ENCODE results near the gene UBC.

Gene UBC

GRCh38 chr12:124929649-124930419, 15.4 kb upstream of the UBC start:
- DNase-seq, result peak; percentile 17

GRCh38 chr12:124928912-124929530, 14.6 kb upstream of the UBC start:
- peak; percentile 59 for DNase-seq

- peak; percentile 77 for DNase-seq
Measured at GRCh38 chr12:124928095-124928911, 13.9 kb upstream of the UBC start.

DNA sequence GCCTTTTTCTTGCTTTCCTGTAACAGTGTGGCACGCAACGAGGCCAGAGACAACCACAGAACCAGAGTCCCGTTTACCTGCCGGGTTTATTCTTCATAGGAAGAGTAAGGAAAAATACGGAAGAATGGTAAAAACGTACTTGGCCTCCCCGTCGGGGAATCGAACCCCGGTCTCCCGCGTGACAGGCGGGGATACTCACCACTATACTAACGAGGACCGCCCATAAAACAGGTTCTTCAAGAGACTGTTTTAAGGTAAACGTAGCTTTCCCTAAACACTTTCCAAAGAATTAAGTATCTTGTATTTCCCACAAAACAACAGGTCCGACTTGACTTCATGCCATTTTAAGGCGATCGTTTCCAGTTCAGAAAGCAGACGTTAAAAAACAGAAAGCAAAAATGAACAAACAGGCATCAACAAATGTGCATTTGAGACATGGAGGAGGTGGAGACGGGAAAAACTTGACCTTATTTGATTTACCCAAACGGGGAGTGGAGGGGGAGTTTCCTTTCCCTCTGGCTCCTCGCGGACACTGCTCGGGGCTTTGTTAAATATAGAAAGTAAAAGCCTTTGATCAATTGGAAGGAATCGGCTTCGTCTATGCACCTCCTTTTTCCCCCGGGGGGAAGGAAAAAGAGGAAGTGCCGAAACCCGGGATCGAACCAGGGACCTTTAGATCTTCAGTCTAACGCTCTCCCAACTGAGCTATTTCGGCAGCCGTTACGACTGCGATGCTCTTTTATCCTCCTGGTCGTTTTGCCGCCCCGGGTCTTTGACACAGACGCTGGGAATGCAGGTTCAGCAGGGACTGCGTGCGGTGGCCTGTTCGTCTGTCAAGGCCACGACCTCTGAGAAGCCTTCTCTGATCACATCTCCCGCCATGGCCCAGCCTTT, 13.0 kb upstream of the UBC start:
- peak; percentile 96 for DNase-seq

GRCh38 chr12:124925782-124926181, 11.3 kb upstream of the UBC start:
- peak; percentile 28 for DNase-seq

DNA sequence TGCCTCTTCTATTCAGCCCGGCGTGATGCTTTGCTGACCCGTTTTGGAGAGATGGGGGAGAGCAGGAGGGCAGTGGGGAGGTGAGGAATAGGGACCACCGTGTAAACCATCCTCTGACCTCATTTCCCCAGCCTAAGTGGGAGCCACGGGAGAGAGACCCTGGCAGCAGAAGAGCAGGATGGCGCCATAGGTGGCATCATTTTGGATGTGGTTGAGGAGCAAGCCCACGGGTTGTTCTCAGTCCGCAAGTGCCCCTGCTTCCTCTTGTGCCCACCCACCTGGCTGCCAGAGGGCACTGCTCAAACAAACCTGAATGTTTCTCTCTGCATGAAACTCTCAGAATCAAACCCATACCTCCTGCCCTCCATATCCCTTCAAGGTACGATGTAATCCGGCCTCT, 10.7 kb upstream of the UBC start:
- peak; percentile 51 for DNase-seq

DNA sequence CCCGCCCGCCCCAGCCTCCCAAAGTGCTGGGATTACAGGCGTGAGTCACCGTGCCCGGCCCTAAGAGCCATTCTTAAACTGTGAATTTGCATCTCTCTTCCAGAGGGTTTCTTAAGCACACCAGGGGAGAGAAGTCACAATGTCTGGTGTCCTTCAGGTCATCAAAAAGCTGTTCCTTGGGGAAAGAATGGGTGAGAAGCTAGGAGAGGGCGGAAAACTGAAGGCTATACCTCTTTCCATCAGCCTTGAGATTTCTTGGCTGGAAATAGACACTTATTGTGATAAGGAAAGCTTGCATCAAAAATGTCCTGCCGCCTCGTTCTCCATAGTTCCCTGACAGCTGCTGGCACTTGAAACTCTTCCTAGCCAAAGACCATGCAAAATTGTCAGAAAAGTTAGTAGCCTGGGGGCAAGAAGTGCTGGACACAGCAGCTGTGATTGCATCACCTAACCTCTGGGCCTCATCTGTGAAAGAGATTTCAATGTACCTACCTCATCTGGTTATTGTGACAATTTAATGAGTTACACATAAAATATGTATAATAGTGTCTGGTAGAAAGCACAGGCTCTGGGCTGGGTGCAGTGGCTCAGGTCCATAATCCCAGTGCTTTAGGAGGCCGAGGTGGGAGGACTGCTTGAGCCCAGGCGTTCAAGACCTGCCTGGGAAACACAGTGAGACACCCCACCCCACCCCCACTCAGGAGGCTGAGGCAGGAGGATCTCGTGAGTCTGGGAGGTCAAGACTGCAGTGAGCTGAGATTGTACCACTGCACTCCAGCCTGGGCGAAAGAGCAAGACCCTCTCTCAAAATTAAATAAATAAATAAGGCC, 9.7 kb upstream of the UBC start:
- DNase-seq, result peak; percentile 22

DNA sequence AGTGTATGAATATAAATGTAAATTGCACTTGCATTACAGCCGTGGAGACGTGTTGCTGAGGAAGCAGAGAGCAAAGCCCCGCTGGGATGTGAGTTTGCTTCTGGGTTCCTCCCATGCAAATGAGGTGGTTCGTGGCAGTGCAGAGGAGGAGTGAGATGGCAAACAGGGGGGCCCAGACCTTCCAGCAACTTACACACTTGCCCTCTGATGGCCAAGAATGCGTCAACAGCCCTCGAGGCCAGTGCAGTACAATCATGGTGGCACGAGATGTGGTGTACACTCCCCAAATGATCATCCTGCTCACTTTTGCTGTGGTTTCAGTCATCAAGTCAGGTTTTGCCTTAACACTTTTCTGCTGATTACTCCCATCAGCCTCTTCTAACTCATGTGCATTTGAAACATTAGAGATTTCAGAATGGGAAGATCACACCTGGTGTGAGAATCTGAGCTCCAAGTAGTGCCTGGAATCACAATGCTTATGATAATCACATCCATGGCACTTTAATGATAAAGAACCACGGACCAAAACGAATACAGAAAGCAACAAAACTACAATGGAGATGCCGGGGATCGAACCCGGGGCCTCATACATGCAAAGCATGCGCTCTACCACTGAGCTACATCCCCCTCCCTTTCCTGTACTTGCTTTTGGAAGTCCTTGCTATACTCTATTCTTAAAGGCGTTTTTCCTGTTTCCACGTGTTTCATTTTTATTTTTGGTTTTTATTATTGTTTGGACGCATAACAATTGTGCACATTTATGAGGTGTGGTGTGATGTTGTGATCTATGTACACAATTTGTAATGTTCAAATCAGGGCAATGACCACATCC, 7.0 kb upstream of the UBC start:
- DNase-seq, result peak; percentile 90

DNA sequence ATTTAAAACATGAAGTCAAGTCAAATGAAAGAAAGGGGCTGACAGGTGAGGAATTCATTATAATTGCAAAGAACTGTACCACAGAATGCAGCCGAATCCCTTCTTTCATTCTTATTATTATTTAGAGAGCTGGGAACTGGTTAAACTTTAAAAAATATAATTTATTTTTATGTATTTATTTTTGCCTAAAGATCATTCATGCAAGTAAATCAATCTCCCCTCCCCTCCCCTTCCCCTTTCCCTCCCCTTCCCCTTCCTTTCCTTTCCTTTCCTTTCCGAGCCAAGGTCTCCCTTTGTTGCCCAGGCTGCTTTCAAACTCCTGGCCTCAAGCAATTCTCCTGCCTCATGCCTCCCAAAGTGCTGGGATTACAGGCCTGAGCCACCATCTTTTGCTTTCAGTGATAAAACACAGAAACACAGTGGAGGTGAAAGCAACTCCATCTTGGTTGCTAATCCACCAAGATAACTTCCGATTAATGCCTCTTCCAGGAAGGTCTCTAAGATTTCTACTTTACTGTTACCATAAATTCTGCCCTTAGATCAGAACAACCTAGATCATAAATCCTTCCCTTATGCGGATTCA, 6.0 kb upstream of the UBC start:
- DNase-seq, result no peak

DNA sequence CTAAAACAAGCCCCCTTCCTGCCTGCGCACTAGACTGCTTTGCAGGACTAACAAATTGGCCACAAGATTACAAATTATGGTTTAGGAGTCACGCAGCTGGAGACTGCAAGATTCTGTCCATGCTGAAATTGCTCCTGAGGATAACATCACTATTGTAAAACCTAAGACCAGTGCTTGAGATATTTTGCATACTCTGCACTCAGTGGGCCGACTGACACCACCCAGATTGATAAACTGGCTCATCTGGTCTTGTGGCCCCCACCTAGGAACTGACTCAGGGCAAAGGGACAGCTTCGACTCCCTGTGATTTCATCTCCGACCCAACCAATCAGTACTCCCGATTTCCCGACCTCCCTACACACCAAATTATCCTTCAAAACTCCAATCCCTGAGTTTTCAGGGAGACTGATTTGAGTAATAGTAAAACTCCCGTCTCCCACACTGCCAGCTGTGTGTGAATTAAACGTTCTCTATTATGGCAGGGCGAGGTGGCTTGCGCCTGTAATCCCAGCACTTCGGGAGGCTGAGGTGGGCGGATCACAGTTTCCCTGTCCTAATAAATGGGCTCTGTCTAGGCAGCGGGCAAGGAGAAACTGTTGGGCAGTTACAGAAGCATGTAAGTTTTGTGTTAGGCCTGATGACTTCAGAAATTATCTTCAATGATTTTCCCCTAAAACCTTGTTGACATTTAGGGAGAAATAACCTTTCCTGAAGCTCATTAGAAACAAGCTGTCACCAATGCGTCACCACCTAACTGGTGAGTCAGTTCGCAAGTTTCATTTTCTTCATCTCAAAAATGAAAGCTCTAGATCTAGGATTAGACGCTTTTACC, 5.3 kb upstream of the UBC start:
- DNase-seq, result peak; percentile 79

- peak; percentile 43 for DNase-seq
Measured at GRCh38 chr12:124918622-124918988, 4.2 kb upstream of the UBC start.

- peak; percentile 61 for DNase-seq
Measured at GRCh38 chr12:124917841-124918621, 3.6 kb upstream of the UBC start.

- DNase-seq, result peak; percentile 97
Measured at GRCh38 chr12:124917135-124917840, 2.8 kb upstream of the UBC start.

GRCh38 chr12:124916374-124917134, 2.1 kb upstream of the UBC start:
- DNase-seq, result peak; percentile 81

GRCh38 chr12:124915239-124916236, 1.1 kb upstream of the UBC start:
- peak; percentile 85 for DNase-seq
